HG03103 (cell line): Measurements from ENCODE around the gene HOXC11.

ENCODE experiments used
- ATAC-seq: cut with Tn5 transposase; IDR thresholded peaks from one replicate; pipeline ENCODE4 v1.9.1; 2021; ENCODE audit warnings: low read depth; ENCODE audit not compliant: unreplicated experiment

The HOXC11 gene

DNA sequence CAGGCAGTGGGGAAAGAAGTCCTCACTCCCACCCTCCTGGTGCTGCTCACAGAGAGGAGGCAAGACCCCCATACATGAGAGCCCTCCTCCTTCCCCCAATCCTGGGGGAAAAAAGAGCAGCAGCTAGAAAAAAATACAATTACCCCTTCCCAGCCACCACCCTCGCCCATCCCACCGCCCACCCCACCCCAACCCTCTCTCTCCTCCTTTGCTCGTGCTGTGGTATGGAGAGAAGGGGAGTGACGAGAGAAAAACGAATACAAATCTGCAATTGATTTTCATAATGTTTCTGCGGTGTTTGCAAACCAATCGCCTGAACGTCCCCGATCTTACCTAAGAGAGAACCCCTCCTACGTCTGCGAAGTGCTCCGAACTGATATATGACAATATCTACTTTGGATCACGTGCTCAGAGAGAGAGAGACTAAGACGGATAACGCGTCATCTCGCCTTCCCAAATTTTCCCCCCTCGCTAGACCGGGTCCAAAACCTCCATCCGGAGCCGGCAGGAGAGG lies at the start of gene HOXC11:
Gene HOXC11 (plus strand): TSS at position 405 of the 514 bp plus-strand sequence. CDS start 116 bp downstream, outside the sequence.
- no peak for ATAC-seq

DNA sequence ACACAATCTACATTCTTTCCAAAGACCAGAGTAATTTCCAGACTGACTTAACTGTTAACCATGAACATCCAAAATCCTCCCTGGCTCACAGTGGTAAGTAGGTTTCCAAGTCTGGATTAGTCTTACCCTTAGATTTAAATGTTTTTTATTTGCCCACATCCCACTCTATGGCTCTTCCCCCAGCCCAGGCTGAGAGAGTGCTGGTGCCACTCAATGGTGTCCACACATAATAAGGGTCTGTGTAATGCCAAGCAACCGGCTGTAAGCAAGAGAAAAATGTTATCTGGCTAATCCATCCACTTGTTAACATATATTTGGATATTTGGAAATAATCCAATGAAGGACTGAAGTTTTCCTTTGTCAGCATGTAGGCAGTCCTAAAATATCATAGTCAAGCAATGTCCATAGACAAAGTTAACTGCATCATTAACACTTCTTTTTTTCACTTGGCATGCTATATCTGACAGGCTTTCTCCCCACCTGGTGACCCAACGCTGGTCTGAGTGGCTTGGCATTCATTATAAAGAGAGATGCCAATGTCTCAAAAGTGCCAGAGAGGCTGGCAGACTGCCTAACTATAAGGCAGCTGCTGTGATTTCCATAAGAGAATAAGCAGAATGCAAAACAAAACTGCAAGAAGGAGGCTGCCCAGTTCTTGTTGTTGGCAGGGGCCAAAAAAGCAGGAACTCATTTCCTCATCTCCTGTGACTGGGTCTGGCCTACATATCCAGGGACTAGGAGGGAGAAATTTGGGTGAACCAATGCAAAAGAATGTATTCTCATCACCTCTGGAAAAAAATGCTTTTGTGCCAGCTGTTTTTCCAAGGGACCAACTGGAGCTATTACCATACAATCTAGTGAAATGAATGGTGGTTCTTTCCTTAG lies 48.2 kb upstream of the HOXC11 start:
- ATAC-seq, result no peak

DNA sequence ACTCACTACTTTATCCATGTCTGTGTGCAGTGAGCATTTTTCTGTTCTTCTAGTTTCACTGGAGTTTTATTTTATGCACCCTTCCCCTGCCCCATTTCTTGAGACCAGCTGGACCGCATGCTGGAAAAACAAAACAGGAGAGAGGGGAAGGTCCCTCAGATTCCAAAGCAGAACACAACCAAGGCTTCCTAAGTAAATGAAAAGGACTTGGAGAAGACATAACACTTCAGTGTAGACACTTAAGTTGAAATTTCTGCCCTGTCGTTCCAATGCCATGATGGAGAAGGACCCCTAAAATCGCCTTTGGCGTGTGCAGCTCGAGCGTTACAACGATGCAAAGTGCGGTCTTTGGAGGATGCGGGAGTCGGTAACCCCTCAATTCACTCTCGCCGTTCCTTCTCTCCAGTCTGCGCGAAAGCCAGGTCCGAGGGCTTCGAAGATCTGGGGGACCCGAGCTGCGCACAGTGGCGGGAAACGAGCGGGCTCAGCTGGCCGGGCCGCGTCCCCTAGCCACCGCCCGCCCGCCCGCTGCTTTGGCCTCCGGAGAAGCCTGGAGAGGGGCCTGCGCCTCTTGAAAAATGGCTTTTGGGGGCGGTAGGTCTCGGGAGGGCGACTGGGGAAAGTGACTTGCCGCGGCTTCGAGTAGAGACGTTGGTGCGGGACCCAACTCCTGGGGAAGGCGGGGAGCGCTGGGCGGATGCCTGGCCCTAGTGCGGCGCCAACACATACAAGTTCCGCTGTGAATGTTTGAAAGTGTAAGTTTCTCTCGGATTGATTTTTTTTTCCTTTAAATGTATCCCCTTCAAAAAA lies 45.5 kb upstream of the HOXC11 start:
- no peak for ATAC-seq

DNA sequence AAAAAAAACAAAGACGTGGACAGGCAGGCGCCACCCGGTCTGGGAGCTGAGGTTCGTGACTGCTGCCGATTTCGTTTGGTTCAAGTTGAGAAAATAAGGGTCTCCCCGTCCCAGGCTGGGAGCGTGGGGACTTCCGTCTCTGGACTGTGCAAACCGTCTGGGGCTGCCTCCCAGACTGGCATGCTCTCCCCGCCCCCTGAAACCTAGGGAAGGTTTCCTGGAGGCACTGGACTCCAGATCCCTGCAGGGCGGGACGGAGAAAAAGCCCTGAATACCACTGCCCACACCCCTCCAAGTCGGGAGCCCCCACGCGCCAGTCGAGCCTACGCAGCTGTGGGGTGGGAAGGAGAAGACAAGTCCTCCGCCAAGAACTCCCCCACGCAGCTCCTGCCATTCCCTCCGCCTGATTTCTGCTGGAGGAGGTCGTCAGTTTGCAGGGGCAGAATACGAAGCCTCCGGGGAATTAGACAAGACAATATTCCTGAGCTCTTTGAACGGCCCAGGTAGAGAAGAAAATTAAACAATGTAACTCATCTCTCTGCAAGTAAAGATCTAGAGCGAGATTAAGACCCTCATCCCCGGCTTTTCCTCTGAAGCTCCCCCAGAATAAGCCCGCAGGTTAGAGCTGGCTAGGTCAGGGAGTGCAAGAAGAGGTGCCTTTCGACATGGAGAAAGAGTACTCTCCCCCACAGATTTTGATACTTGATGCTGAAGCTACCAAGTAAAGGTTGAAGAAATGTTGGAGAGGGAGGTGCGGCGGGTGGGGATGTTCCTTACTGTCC lies 44.7 kb upstream of the HOXC11 start:
- no peak for ATAC-seq

DNA sequence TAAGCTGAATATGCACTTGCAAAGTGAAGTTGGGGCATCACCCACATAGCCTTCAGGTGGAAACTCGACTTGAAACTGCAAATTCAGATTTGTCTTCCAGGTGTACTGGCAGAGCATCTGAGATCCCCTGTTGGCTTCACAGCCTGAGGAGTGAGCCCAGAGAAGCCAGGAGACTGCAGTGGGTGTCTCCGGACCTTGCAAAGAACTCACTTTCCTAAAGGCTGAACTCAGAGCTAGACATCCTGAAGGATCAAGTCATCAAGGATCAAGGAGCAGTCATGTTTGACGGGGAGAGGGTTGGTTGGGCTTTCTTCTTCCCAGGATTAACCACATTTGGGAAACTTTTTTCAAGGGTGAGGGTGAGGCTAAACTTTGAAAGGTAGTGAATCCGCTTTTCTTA lies 43.4 kb upstream of the HOXC11 start:
- no peak for ATAC-seq

DNA sequence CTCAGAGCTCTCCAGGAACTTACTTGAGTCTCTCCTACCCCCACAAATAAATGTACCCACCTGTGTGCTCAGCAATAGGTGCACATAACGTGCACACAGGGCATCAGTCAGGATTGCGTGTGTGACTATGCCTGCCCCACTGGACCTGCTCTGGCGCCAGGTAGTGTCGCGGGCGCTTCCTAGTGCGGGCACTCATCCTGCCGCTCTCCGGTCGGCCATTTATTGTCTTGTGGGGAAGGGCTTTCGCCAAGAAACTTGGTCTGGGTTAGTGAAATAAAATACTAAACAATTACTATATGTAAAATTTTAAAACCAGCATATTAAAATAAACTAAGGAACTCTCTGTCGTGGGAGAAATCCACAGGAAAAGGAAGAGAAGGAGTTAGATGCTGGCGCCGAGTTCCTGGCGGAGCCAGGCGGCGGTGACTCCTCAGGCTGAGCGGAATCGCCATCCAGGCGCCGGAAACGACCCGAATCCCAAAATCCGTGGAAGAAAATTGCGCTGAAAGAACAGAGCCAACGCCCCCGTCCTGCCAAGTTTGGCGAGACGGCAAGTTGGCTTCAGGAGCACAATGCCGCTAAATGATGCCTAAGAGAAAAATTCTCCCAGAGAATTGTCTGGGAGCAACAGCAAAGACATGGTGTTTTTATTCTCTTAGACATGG lies 42.2 kb upstream of the HOXC11 start:
- ATAC-seq, result no peak

DNA sequence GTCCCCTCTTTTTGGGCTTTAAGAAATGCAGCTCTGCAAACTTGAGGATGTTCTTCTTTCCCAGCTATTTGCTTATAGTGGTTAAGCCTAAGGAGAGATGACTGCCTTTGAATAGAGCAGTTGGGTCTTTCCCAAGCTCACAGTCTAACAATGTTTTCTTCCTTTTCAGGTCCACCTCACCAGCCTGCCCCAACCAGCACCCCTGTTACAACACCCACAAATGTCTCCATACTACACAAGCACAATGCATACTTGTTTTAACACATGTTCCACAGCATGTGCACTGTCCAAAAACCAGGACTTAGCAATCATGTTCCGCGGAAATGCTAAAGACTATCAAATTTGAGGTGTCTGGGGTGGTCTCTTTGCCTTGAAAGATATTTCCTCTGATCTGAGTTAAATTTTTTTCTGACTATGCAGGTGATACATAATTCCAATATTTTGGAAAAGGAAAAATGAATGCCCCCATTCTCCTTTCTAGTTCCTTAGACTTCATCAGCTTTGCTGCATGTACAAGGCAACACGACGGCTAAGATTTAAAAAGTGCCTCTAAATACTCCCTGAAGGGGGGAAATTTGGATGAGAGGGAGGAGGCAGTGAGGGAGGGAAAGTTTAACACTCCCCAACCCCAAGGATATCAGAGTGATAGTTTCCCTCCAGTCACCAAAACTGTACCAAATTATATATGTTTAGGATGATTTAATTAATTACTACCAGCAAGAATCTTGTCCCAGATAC lies 40.9 kb upstream of the HOXC11 start:
- no peak for ATAC-seq

DNA sequence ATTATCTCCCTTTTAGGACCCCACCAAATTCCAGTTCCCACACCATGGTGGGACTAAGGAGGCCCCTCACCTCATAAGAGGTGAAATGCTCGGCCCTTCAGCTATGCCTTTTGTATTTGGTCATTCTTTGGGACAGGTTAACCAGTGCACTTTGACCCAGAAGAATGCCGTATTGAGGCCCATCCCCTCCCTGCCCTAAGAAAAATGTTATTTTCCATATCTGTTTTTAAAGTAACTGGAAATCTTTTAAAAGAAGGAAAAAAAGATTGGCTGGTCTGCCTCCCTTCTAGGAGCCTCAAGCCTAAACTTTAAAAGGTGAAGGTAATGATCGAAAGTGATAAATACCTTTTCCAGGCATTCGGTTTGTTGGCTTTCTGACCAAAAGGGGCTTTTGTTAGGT lies 40.0 kb upstream of the HOXC11 start:
- no peak for ATAC-seq

DNA sequence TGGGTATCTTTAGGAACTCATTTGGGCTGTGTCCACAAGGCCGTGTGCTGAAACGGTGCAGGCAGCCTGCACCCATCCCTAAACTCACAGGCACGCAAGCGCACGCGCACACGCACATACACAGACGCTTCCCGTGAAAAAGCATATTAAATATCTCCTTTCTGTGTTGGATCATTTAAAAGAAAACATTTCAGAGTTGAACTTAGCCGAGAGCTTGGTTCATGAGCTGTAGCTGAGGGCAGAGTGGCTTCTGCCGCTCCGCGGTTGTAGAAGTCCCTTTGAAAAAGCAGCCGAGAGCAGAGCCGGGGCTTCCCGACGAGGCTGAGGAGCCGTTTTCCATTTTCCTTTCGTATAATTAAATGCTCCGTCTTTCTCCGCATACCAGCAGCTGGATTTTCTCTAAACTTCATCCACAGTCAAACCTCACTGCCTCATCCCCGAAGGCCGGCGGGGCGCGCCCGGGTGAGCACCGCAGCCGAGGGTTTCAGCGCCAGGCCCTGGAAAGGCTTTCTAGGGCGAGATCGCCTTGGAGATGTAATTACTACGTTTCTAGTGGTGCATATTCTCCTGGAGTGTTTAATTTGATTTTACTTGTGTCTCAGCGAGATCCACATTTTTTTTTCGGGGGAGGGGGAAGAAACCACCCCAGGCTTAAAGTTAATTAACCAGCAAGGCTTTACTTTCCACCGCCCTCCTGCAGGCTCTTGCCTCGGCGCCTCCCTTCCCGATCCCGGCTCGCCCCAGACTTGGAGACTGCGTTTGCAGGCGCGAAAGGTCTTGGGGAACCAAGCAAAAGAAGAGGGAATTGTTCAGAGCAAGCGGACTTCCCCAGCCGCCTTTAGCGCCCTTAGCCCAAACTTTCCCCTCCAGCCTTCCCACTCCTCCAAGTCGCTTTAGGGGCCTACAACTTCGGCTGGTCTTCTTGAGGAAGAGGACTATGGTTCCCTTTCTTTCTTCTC lies 37.3 kb upstream of the HOXC11 start:
- no peak for ATAC-seq

DNA sequence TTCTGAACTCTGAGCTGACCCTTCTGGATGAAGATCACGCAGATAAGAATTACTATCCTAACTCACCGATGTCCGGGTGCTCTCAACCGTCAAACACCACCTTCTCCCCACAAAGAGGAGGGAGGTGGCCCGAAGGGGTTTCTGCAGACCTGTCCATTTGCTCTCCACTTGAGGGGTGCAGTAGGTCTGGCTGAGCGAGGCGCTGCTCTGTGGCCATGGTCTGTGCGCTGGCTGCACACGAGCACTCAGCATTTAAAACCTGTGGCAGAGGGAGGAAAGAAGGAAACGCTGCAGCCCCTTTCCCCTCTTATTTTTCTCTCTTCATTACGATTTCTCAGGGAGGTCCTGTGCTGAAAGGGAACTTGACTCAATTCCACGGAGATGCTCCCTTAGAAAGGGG lies 35.8 kb upstream of the HOXC11 start:
- no peak for ATAC-seq

DNA sequence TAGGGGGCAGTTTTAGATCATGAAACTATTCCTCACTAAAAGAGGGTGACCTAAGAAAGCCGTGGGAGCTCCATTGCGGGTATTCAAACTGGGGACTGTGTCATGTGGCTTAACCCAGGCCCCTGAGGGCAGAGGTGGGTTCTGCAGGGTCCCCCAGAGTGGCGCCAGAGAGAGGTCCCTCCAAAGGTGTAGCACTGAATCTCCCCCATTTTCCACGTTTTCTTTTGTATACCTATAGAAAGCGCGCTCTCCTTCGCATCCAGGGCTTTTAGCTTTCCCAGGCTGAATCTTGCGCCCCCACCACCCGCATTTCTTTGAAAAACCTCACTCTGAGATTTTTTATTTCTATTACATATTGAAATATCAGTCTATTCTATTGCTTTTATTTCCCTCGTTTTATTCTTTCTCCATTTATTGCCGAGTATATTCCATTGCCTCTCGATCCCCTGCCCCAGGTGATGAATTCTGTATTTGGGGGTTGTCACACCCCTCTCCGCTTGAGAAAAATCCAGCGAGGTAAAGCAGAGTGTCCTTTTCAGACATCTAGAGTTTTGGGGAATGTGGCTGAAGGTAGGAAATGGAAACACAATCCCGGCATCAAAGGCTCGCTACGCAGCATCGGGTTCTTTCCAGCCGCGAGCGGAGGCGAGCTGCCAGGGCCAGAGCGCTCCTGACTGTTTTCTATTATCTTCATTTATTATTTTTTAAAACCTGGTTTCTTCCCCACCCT lies 35.2 kb upstream of the HOXC11 start:
- no peak for ATAC-seq

DNA sequence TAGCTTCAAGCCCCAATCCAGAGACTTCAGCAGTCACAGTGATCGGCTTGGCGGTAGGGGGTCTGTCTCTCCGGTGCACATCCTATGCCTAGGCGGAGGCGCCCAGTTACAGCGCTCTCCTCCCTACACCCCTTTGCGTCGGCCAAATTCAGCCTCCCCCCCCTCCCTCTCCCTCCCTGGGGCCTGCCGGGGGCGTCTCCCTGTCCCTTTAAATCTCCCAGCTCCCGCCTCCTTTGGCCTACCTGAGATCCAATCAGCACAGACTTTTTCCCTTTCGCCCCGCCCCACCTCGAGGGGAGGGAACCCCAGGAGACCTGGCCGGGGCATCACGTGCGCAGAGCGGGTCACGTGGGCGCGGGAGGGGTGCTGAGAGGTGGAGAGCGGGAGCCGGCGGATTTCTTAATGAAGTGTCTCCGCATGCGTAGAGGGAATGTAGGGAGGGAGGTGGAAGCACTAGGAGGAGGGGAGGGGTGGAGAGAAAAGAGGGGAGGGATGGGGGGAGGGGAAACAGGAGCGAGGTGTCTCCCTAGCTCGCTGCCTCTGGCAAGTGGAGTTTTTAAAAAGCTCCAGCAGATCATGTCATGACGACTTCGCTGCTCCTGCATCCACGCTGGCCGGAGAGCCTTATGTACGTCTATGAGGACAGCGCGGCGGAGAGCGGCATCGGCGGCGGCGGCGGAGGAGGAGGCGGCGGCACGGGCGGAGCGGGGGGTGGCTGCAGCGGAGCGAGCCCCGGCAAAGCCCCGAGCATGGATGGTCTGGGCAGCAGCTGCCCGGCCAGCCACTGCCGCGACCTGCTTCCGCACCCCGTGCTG lies 34.4 kb upstream of the HOXC11 start, which contains the start of gene HOXC13:
Gene HOXC13 (plus strand): TSS at position 506 of the 815 bp plus-strand sequence. CDS start 76 bp downstream, at position 582.
- no peak for ATAC-seq

DNA sequence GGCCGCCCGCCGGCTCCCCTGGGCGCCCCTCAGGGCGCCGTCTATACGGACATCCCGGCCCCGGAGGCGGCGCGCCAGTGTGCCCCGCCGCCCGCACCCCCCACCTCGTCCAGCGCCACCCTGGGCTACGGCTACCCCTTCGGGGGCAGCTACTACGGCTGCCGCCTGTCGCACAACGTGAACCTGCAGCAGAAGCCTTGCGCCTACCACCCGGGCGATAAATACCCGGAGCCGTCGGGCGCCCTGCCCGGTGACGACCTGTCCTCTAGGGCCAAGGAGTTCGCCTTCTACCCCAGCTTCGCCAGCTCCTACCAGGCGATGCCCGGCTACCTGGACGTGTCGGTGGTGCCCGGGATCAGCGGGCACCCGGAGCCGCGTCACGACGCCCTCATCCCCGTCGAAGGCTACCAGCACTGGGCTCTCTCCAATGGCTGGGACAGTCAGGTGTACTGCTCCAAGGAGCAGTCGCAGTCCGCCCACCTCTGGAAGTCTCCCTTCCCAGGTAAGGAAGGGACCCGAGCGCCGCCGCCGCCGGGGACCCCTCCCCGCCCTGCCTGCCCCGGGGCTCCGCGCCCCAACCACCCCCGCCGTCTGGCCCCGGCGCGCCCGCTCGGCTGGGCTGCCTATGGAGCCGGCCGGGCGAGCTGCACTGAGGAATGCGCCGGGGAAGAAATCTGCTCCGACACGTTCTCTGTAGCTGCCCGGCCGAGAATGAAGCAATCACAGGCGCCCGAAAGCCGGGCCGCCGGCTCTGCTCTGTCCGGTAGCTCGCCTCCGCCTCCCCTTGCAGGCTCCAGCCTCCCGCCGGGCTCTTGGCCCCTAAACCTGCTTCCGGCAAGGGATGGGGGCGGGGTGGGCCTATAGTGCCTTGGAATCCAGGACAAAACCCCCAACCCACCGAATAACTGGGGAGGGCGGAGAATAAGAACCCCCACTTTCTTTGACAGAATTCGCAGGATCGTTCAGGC lies 33.5 kb upstream of the HOXC11 start:
- no peak for ATAC-seq

DNA sequence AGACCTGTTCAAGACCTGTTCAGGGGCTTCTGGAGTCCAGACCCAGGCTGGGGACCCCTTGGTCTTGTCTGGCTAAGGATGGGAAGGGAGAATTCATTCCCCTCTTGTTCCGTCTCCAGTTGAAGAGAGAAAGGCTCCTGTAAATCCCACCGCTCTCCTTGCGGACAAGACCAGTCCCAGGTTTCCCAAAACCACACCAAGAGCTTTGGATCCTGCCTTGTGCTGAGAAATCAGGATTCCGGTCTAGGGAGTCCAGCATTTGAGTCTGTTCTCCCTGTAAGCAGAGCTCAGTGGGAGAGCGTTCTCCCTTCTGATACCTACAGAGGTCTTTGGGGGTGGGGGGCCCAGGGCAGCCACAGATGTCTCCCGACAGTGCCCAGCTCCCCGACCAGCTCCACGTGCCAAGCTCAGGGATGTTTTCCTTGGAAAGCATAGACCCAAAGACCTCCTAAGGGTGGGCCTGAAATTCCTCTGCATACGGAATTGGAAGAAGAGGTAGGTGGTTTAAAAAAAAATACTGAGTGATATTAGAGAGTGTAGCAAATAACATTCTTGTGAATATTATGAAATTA lies 32.4 kb upstream of the HOXC11 start:
- no peak for ATAC-seq

DNA sequence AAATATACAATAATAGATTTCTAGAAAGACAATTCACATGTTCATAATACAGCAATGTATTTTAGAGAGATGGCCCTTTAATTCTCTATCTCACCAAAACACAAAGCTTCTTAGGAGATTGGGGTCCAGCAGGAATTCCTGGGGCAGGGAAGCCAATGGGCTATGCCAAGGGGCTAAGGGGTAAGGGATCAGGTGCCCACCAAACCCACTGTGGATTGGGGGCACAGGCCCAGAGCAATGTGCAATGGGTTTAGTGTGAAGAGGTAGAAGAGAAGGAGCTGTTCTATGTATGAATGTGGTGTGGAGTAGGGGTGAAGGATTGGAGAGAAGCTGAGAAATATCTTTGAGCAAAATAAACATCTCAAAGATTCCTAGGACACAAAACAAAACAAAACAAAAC lies 31.7 kb upstream of the HOXC11 start:
- ATAC-seq, result no peak
